Astrocyte (in vitro differentiated cells and primary cell): ENCODE measurements around the gene PDZD11. TPM values are rescaled to one million over a fixed set of nuclear protein-coding genes. Genes with fewer than 3 reads are reported as not detected.

Experiments used
- DNase-seq: peaks from one replicate; pipeline ENCODE4 v3.0.0-alpha.2; 2010; ENCODE audit warnings: low read depth
- FAIRE-seq: peaks from 2 replicates; lab custom pipeline; 2011; peaks lifted over from hg19 to GRCh38; lab: Jason Lieb, UNC
- H2AFZ ChIP-seq: 2 replicates; pipeline ENCODE4 v1.6.0; 2012; ENCODE audit warnings: low read depth, low read length, inconsistent platforms
- H3K27ac ChIP-seq: 2 replicates; pipeline ENCODE4 v1.5.1; 2011; ENCODE audit warnings: low read depth, low read length, inconsistent platforms
- H3K27me3 ChIP-seq: 2 replicates; pipeline ENCODE4 v1.6.0; 2011; ENCODE audit warnings: low read length, inconsistent platforms; ENCODE audit not compliant: insufficient read depth
- H3K36me3 ChIP-seq: 2 replicates; pipeline ENCODE4 v1.5.1; 2011; ENCODE audit warnings: low read length, inconsistent platforms; ENCODE audit not compliant: insufficient read depth
- H3K4me1 ChIP-seq: 2 replicates; pipeline ENCODE4 v1.5.1; 2011; ENCODE audit warnings: low read length, inconsistent platforms; ENCODE audit not compliant: insufficient read depth
- H3K4me2 ChIP-seq: 2 replicates; pipeline ENCODE4 v1.6.0; 2012; ENCODE audit warnings: low read length, inconsistent platforms
- H3K4me3 ChIP-seq: 2 replicates; pipeline ENCODE4 v1.5.1; 2011; ENCODE audit warnings: low read depth, mild to moderate bottlenecking, low read length, inconsistent platforms; ENCODE audit not compliant: insufficient read depth
- H3K79me2 ChIP-seq: 2 replicates; pipeline ENCODE4 v1.6.0; 2012; ENCODE audit warnings: mild to moderate bottlenecking, low read length, inconsistent platforms; ENCODE audit not compliant: insufficient read depth
- H3K9ac ChIP-seq: 2 replicates; pipeline ENCODE4 v1.6.0; 2012; ENCODE audit warnings: mild to moderate bottlenecking, low read length, inconsistent platforms
- H3K9me3 ChIP-seq: 2 replicates; pipeline ENCODE4 v1.5.1; 2012; ENCODE audit warnings: low read depth, mild to moderate bottlenecking, low read length, inconsistent platforms; ENCODE audit not compliant: insufficient read depth
- H4K20me1 ChIP-seq: 2 replicates; pipeline ENCODE4 v1.6.0; 2012; ENCODE audit warnings: low read length, inconsistent platforms; ENCODE audit not compliant: insufficient read depth
- H3K27ac Mint-ChIP-seq: one replicate; pipeline ENCODE4 v1.8.0; 2021; ENCODE audit warnings: mild to moderate bottlenecking, mixed read lengths; ENCODE audit not compliant: unreplicated experiment
- H3K27me3 Mint-ChIP-seq: one replicate; pipeline ENCODE4 v1.8.0; 2021; ENCODE audit warnings: low read depth, mixed read lengths; ENCODE audit not compliant: unreplicated experiment
- H3K36me3 Mint-ChIP-seq: one replicate; pipeline ENCODE4 v1.8.0; 2021; ENCODE audit warnings: low read depth, mixed read lengths; ENCODE audit not compliant: unreplicated experiment
- H3K4me1 Mint-ChIP-seq: one replicate; pipeline ENCODE4 v1.8.0; 2021; ENCODE audit warnings: low read depth, mixed read lengths; ENCODE audit not compliant: unreplicated experiment
- H3K4me3 Mint-ChIP-seq: one replicate; pipeline ENCODE4 v1.8.0; 2021; ENCODE audit warnings: mild to moderate bottlenecking, moderate library complexity, mixed read lengths; ENCODE audit not compliant: unreplicated experiment
- H3K9me3 Mint-ChIP-seq: one replicate; pipeline ENCODE4 v1.8.0; 2021; ENCODE audit warnings: mild to moderate bottlenecking, mixed read lengths; ENCODE audit not compliant: unreplicated experiment
- EZH2 ChIP-seq: IDR thresholded peaks from 2 replicates; pipeline ENCODE4 v1.6.1; 2012; ENCODE audit warnings: mild to moderate bottlenecking, low read length, inconsistent platforms; ENCODE audit not compliant: insufficient read depth
- total RNA-seq: library from RNA; stranded (reverse); gene quantifications from 2 replicates; pipeline ENCODE4 v1.2.1, GENCODE V29; 2021
- TF ChIP-seq, protein P1 (sequence below): IDR thresholded peaks from 2 replicates; pipeline ENCODE4 v1.5.1; 2011; ENCODE audit warnings: low read depth, mild to moderate bottlenecking, inconsistent platforms, low read length, moderate library complexity; ENCODE audit not compliant: insufficient read depth

The PDZD11 gene
- total RNA-seq, 1 donor from 2014 or later, result 48.9 TPM

- FAIRE-seq (no peak), DNase-seq (no peak)
- Histone ChIP-seq H3K4me1 (peaks cover 7% of the 10 kb centered on the region), H2AFZ (no peak overlapping the region), H3K4me2 (peak overlapping the region; percentile 88), H3K9me3 (no peaks in the 10 kb centered on the region), H3K36me3 (no peaks in the 10 kb centered on the region), H3K9ac (no peak overlapping the region), H3K27me3 (no peaks in the 10 kb centered on the region), H3K27ac (no peak overlapping the region), H4K20me1 (no peaks in the 10 kb centered on the region), H3K79me2 (peaks cover 86% of the 10 kb centered on the region), H3K4me3 (peak overlapping the region; percentile 10)
- Mint-ChIP-seq H3K27me3 (no peaks in the 10 kb centered on the region), H3K9me3 (no peaks in the 10 kb centered on the region), H3K4me3 (no peak overlapping the region), H3K36me3 (no peaks in the 10 kb centered on the region), H3K4me1 (no peaks in the 10 kb centered on the region), H3K27ac (no peak overlapping the region)
- TF ChIP-seq, protein P1, sequence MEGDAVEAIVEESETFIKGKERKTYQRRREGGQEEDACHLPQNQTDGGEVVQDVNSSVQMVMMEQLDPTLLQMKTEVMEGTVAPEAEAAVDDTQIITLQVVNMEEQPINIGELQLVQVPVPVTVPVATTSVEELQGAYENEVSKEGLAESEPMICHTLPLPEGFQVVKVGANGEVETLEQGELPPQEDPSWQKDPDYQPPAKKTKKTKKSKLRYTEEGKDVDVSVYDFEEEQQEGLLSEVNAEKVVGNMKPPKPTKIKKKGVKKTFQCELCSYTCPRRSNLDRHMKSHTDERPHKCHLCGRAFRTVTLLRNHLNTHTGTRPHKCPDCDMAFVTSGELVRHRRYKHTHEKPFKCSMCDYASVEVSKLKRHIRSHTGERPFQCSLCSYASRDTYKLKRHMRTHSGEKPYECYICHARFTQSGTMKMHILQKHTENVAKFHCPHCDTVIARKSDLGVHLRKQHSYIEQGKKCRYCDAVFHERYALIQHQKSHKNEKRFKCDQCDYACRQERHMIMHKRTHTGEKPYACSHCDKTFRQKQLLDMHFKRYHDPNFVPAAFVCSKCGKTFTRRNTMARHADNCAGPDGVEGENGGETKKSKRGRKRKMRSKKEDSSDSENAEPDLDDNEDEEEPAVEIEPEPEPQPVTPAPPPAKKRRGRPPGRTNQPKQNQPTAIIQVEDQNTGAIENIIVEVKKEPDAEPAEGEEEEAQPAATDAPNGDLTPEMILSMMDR, result no peak
- no peak for TF ChIP-seq EZH2
Observed at GRCh38 chrX:70293621-70294020, 3.9 kb upstream of the PDZD11 start.

GRCh38 chrX:70292788-70293187 lies 3.1 kb upstream of the PDZD11 start:
- Mint-ChIP-seq H3K9me3 (no peaks in the 10 kb centered on the region), H3K4me1 (no peaks in the 10 kb centered on the region), H3K4me3 (no peak overlapping the region), H3K27ac (no peak overlapping the region), H3K36me3 (no peaks in the 10 kb centered on the region), H3K27me3 (no peaks in the 10 kb centered on the region)
- Histone ChIP-seq H3K4me2 (peak overlapping the region; percentile 88), H3K27me3 (no peaks in the 10 kb centered on the region), H2AFZ (no peak overlapping the region), H3K9ac (no peak overlapping the region), H4K20me1 (no peaks in the 10 kb centered on the region), H3K4me3 (no peak overlapping the region), H3K9me3 (no peaks in the 10 kb centered on the region), H3K27ac (no peak overlapping the region), H3K4me1 (peaks cover 7% of the 10 kb centered on the region), H3K79me2 (peaks cover 78% of the 10 kb centered on the region), H3K36me3 (no peaks in the 10 kb centered on the region)
- TF ChIP-seq, protein P1, result no peak
- TF ChIP-seq EZH2, result no peak
- FAIRE-seq (no peak), DNase-seq (no peak)

GRCh38 chrX:70289168-70289792 lies 447 bp downstream of the PDZD11 start:
- H3K4me2 ChIP-seq, result peak overlapping the region; percentile 88
- peak overlapping the region; percentile 84 for H2AFZ ChIP-seq
- FAIRE-seq (peak; percentile 29), DNase-seq (no peak)
- peaks cover 7% of the 10 kb centered on the region for H3K4me1 ChIP-seq
- H3K4me1 Mint-ChIP-seq, result no peaks in the 10 kb centered on the region
- peak overlapping the region; percentile 47 for H3K27ac ChIP-seq
- H3K79me2 ChIP-seq, result peaks cover 51% of the 10 kb centered on the region
- H3K4me3 Mint-ChIP-seq, result peak overlapping the region; percentile 89
- H3K9me3 ChIP-seq, result no peaks in the 10 kb centered on the region
- no peaks in the 10 kb centered on the region for H4K20me1 ChIP-seq
- H3K36me3 Mint-ChIP-seq, result no peaks in the 10 kb centered on the region
- H3K9ac ChIP-seq, result peak overlapping the region; percentile 87
- H3K27me3 ChIP-seq, result no peaks in the 10 kb centered on the region
- H3K27me3 Mint-ChIP-seq, result no peaks in the 10 kb centered on the region
- TF ChIP-seq EZH2, result no peak
- TF ChIP-seq, protein P1, result no peak
- H3K4me3 ChIP-seq, result peak overlapping the region; percentile 78
- H3K36me3 ChIP-seq, result no peaks in the 10 kb centered on the region
- peak overlapping the region; percentile 75 for H3K27ac Mint-ChIP-seq
- no peaks in the 10 kb centered on the region for H3K9me3 Mint-ChIP-seq
